ENCODE data around the gene RWDD3. TPM values are rescaled to one million over a fixed set of nuclear protein-coding genes. Genes with fewer than 3 reads are reported as not detected.

RWDD3 gene
- total RNA-seq, 3 donors from 2014 or later: 9.2 to 20.3 (median 11.5) TPM

DNA sequence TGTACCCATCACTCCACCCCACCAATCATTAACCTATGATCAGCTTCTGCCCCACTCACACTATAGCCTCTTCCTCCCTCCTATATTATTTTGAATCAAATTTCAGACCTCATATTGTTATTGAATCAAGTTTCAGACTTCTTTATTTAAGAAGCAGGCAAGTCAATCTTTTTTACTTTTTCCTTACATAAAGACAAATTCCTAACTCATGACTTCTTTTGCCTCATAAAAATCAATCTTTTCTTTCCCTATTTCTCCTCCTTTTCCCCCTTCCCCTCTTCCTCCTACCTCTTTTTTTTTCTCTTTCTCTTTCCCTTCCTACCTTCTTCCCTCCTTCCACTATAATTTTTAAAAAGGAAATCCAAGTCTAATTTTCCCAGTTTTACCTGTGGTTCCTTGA is 4.3 kb upstream of the RWDD3 start:
- Histone ChIP-seq H3K4me1 (no peaks in the 10 kb centered on the region), H3K9me3 (no peaks in the 10 kb centered on the region), H3K27ac (no peak overlapping the region), H3K36me3 (no peaks in the 10 kb centered on the region), H3K4me3 (no peak overlapping the region), H3K27me3 (no peaks in the 10 kb centered on the region)
- intact Hi-C loops (cut with DNase I; ENCODE audit: low total_unique reads): no loop called here
- no peak for DNase-seq (ENCODE audit: low spot score in 2 of 2)
- no peak for TF ChIP-seq POLR2AphosphoS5 (IDR thresholded peaks at IDR 0.05)
- TF ChIP-seq POLR2A (IDR thresholded peaks at IDR 0.05): no peak
- TF ChIP-seq, protein P1, sequence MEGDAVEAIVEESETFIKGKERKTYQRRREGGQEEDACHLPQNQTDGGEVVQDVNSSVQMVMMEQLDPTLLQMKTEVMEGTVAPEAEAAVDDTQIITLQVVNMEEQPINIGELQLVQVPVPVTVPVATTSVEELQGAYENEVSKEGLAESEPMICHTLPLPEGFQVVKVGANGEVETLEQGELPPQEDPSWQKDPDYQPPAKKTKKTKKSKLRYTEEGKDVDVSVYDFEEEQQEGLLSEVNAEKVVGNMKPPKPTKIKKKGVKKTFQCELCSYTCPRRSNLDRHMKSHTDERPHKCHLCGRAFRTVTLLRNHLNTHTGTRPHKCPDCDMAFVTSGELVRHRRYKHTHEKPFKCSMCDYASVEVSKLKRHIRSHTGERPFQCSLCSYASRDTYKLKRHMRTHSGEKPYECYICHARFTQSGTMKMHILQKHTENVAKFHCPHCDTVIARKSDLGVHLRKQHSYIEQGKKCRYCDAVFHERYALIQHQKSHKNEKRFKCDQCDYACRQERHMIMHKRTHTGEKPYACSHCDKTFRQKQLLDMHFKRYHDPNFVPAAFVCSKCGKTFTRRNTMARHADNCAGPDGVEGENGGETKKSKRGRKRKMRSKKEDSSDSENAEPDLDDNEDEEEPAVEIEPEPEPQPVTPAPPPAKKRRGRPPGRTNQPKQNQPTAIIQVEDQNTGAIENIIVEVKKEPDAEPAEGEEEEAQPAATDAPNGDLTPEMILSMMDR (IDR thresholded peaks at IDR 0.05): no peak

DNA sequence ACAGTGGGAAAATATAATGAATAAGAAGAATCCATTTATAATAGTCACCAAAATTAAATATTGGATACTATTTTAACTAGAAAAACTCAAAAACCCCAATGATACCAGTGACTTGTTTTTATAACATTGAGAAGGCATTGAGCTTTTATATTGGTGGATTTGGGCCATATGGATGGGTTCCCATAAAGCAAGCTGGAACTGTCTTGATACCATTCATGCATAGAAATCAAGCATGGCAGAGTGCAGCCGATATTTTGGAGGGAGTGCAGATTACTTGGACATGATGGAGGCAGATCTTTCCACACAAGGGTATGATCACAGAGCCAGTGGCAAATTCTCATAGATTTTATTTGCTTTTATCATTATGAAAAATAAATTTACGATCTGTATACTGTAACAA is 3.8 kb upstream of the RWDD3 start:
- intact Hi-C loops (cut with DNase I; ENCODE audit: low total_unique reads): no loop called here
- Histone ChIP-seq H3K4me1 (no peaks in the 10 kb centered on the region), H3K27me3 (no peaks in the 10 kb centered on the region), H3K4me3 (no peak overlapping the region), H3K27ac (peak overlapping the region in 1 of 2 donors; percentile 8), H3K36me3 (no peaks in the 10 kb centered on the region), H3K9me3 (no peaks in the 10 kb centered on the region)
- no peak for DNase-seq (ENCODE audit: low spot score in 2 of 2)
- TF ChIP-seq POLR2AphosphoS5 (IDR thresholded peaks at IDR 0.05) (no peak), POLR2A (IDR thresholded peaks at IDR 0.05) (no peak)
- TF ChIP-seq, protein P1 (IDR thresholded peaks at IDR 0.05): no peak

DNA sequence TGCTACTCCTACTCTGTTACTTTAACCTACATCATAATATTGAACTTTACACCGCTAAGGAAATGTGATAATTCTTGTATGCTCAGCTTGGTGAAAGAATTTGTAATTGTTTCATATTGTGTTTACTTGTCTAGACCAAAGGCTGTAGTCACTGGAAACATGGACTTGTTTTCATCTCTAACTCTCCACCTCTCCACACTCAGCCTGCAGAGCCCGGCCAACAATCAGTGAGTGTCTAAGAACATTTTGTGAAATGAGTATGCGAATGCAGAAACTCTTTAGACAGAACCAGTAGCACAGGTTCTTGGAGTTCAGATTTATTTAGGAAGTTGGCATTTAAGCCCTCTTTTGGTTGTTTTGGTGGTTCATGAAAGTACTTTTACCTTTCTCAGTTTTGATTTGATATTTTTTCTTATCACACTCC is 3.2 kb upstream of the RWDD3 start:
- TF ChIP-seq POLR2A (IDR thresholded peaks at IDR 0.05) (no peak), POLR2AphosphoS5 (IDR thresholded peaks at IDR 0.05) (peak in 1 of 3 donors; percentile 11)
- no peak for DNase-seq (ENCODE audit: low spot score in 2 of 2)
- Histone ChIP-seq H3K27ac (peak overlapping the region in 1 of 2 donors; percentile 8), H3K36me3 (no peaks in the 10 kb centered on the region), H3K4me3 (no peak overlapping the region), H3K9me3 (no peaks in the 10 kb centered on the region), H3K27me3 (no peaks in the 10 kb centered on the region), H3K4me1 (no peaks in the 10 kb centered on the region)
- intact Hi-C loops (cut with DNase I; ENCODE audit: low total_unique reads): no loop called here

DNA sequence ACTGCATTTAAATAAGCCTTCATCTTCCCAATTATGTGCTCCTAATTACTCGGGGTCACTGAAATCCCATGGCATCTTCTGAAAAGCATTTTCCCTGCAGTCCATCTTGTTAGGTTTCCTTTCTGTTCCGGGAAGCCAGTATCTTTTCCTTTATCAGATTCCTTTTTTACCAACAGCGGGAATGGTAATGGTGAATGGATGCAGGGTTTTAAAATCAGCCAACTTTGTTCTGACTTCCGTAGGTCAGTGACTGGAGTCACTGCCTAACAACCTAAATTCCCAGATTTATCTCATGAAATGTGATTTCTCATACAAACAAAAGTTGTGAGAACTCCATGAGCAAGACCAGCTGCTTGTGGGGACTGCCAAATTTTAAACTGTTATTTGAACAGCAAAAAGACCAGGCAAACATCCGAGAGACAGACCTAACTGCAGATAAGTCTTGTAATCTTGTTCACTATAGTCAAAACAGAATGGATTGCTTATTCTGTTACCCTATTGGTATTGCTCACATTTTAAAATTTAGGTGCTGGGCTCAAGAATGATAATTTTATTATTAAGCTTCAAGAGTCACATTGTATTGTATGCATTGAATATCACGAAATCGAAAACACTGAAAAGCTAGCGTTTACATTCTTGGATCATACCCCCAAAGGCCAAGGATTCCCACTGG is 1.2 kb upstream of the RWDD3 start:
- no peaks in the 10 kb centered on the region for H3K9me3 ChIP-seq
- TF ChIP-seq POLR2AphosphoS5 (IDR thresholded peaks at IDR 0.05) (no peak), POLR2A (IDR thresholded peaks at IDR 0.05) (no peak)
- TF ChIP-seq, protein P1 (IDR thresholded peaks at IDR 0.05): no peak
- intact Hi-C loops (cut with DNase I; ENCODE audit: low total_unique reads): no loop called here
- no peaks in the 10 kb centered on the region for H3K4me1 ChIP-seq
- no peaks in the 10 kb centered on the region for H3K36me3 ChIP-seq
- H3K27ac ChIP-seq: peak overlapping the region; percentile 92 to 95
- H3K4me3 ChIP-seq: peak overlapping the region; percentile 71 to 90 (median 85)
- H3K27me3 ChIP-seq: no peaks in the 10 kb centered on the region
- no peak for DNase-seq (ENCODE audit: low spot score in 2 of 2)

DNA sequence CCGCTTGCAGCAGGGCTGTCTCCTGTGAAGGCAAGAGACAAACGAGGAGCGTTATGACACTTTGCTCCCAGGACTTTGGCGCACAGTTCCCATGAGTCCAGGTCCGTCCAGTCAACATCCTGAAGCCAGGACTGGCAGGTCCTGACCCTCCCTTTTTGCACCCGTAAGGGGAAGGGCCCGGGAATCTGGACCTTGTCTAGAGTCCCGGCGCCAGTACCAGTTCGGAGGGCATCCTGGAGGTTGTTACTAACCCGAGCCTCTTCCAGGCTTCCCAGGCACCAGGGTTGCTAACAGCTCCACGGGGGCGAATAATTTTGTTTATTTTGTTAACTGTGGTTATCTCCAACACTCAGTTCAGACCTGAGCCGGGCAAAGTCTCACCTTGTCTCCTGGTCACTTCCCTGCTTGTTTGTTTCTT is 682 bp upstream of the RWDD3 start:
- Histone ChIP-seq H3K27ac (peak overlapping the region; percentile 92 to 95), H3K4me1 (no peaks in the 10 kb centered on the region)

More for the DNA sequence above, 682 bp upstream of the RWDD3 start:
- intact Hi-C loops (cut with DNase I; ENCODE audit: low total_unique reads): no loop called here
- no peaks in the 10 kb centered on the region for H3K36me3 ChIP-seq
- H3K27me3 ChIP-seq: no peaks in the 10 kb centered on the region
- TF ChIP-seq POLR2AphosphoS5 (IDR thresholded peaks at IDR 0.05) (no peak), POLR2A (IDR thresholded peaks at IDR 0.05) (no peak)
- TF ChIP-seq, protein P1 (IDR thresholded peaks at IDR 0.05): no peak
- DNase-seq (ENCODE audit: low spot score in 2 of 2): peak; percentile 23 to 52
- H3K4me3 ChIP-seq: peak overlapping the region; percentile 71 to 90 (median 85)
- no peaks in the 10 kb centered on the region for H3K9me3 ChIP-seq
